Activated CD4-positive, alpha-beta T cell treated with anti-CD3 and anti-CD28 coated beads, Interleukin-2, amount 10 ng/mL, durations not matched to agents 24 days and 14 days (primary cell): Measurements from ENCODE around the gene OR1K1. TPM values are rescaled to one million over a fixed set of nuclear protein-coding genes. Genes with fewer than 3 reads are reported as not detected.

ENCODE experiments used
- total RNA-seq: library from RNA; stranded (reverse); gene quantifications from 2 replicates; pipeline ENCODE4 v1.2.3, GENCODE V29; 2022

Gene OR1K1
- total RNA-seq, 1 donor from 2014 or later: not detected

Other genes with a start within 250 kb of the OR1K1 start
- gene OR1N2, start 247.0 kb upstream of the OR1K1 start, total RNA-seq: not detected in 2 replicates
- gene OR1L8, start 216.7 kb upstream of the OR1K1 start, total RNA-seq: not detected in 2 replicates
- gene OR1Q1, start 185.4 kb upstream of the OR1K1 start, total RNA-seq: not detected in 2 replicates
- gene OR1B1, start 142.5 kb upstream of the OR1K1 start, total RNA-seq: not detected in 2 replicates
- not detected in 2 replicates for gene OR1L1, start 138.4 kb upstream of the OR1K1 start, total RNA-seq
- not detected in 2 replicates for gene OR1L3, start 125.0 kb upstream of the OR1K1 start, total RNA-seq
- not detected in 2 replicates for gene OR1L4, start 76.1 kb upstream of the OR1K1 start, total RNA-seq
- not detected in 2 replicates for gene OR1L6, start 57.8 kb upstream of the OR1K1 start, total RNA-seq
- not detected in 2 replicates for gene OR5C1, start 11.2 kb upstream of the OR1K1 start, total RNA-seq
- gene PDCL, start 28.5 kb downstream of the OR1K1 start, total RNA-seq: 21.1 TPM in 2 replicates
- 39.7 and 40.2 TPM in 2 replicates for gene RC3H2, start 105.2 kb downstream of the OR1K1 start, total RNA-seq
- gene ZBTB6, start 113.2 kb downstream of the OR1K1 start, total RNA-seq: 10.7 and 11.6 TPM in 2 replicates
- gene ZBTB26, start 131.4 kb downstream of the OR1K1 start, total RNA-seq: 8.4 and 8.9 TPM in 2 replicates
- 23.9 and 25.7 TPM in 2 replicates for gene RABGAP1, start 140.9 kb downstream of the OR1K1 start, total RNA-seq
- 0.86 and 1.0 TPM in 2 replicates for gene GPR21, start 233.5 kb downstream of the OR1K1 start, total RNA-seq